ENCODE results near the gene DPP6. TPM values are rescaled to one million over a fixed set of nuclear protein-coding genes. Genes with fewer than 3 reads are reported as not detected.

DPP6 gene
- total and polyA plus RNA-seq, 8 donors: 0.29 to 1.2 (median 0.57) TPM

DNA sequence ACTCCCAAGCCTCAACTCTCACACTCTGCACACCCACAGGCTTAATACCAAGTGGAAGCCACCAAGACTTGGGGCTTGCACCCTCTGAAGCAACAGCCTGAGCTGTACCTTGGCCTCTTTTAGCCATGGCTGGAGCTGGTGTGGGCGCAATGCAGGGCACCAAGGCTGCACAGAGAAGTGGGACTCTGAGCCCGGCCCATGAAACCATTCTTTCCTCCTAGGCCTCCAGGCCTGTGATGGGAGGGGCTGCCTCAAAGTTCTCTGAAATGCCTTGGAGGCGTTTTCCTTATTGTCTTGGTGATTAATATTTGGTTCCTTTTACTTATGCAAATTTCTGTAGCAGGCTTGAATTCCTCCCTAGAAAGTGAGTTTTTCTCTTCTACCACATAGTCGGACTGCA lies 674.2 kb downstream of the DPP6 start:
- peaks cover 0 to 29% of the 10 kb centered on the region in 2 donors for H3K9me3 ChIP-seq
- intact Hi-C loops (cut with DNase I): no loop called here
- H3K27ac ChIP-seq: no peak overlapping the region
- H3K4me1 ChIP-seq: no peaks in the 10 kb centered on the region
- H3K4me3 ChIP-seq: no peak overlapping the region
- no peaks in the 10 kb centered on the region for H3K36me3 ChIP-seq
- peaks cover 0 to 4% of the 10 kb centered on the region in 2 donors for H3K27me3 ChIP-seq
- DNase-seq (no peak), ATAC-seq (no peak)
- TF ChIP-seq, protein P1, sequence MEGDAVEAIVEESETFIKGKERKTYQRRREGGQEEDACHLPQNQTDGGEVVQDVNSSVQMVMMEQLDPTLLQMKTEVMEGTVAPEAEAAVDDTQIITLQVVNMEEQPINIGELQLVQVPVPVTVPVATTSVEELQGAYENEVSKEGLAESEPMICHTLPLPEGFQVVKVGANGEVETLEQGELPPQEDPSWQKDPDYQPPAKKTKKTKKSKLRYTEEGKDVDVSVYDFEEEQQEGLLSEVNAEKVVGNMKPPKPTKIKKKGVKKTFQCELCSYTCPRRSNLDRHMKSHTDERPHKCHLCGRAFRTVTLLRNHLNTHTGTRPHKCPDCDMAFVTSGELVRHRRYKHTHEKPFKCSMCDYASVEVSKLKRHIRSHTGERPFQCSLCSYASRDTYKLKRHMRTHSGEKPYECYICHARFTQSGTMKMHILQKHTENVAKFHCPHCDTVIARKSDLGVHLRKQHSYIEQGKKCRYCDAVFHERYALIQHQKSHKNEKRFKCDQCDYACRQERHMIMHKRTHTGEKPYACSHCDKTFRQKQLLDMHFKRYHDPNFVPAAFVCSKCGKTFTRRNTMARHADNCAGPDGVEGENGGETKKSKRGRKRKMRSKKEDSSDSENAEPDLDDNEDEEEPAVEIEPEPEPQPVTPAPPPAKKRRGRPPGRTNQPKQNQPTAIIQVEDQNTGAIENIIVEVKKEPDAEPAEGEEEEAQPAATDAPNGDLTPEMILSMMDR (IDR thresholded peaks at IDR 0.05): no peak

- Histone ChIP-seq H3K4me3 (no peak overlapping the region), H3K36me3 (no peaks in the 10 kb centered on the region), H3K27me3 (peaks cover 0 to 4% of the 10 kb centered on the region in 2 donors), H3K4me1 (no peaks in the 10 kb centered on the region), H3K27ac (no peak overlapping the region), H3K9me3 (peaks cover 0 to 29% of the 10 kb centered on the region in 2 donors)
- DNase-seq (no peak), ATAC-seq (no peak)
- intact Hi-C loops (cut with DNase I): no loop called here
- TF ChIP-seq, protein P1 (IDR thresholded peaks at IDR 0.05): no peak
Measured at GRCh38 chr7:154729056-154729455, 676.9 kb downstream of the DPP6 start.

DNA sequence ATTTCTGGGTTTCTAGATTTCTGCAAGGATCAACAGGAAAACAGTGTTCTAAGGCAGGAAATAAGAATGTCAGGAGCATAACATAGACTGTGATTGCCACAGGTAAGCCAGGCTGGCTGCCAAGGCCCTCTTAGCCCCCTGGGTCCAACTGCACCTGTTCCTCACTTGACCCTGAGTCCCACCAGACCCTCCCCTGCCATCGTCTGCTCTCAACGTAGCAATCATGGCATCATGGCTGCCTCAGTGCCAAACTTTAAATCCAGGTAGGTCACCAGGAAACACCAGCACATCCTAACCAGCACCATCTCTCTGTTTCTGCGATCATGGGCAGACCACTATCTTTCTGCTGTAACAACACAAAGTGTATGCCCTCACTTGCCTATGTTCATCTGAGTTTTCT lies 683.6 kb downstream of the DPP6 start:
- TF ChIP-seq, protein P1 (IDR thresholded peaks at IDR 0.05): no peak
- Histone ChIP-seq H3K4me3 (no peak overlapping the region), H3K27me3 (no peaks in the 10 kb centered on the region), H3K4me1 (no peaks in the 10 kb centered on the region), H3K9me3 (no peaks in the 10 kb centered on the region), H3K36me3 (no peaks in the 10 kb centered on the region), H3K27ac (no peak overlapping the region)
- no peak for ATAC-seq
- DNase-seq: no peak
- intact Hi-C loops (cut with DNase I): no loop called here

DNA sequence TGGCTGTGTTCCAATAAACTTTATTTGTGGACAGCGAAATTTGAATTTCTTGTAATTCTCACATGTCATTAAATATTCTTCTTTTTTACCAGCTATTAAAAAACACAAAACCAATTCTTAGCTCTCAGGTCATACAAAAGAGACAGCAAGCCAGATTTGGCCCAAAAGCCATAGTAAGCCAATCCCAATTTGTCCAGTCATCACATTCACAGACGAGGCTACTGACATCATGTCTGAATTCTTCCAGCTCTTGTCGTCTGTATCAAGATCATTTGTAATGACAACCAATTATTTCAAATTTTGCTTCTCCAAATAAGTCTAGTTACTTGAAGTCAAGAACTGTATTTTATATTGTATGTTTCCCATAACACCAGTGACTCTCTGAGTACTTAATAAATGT lies 684.2 kb downstream of the DPP6 start:
- intact Hi-C loops (cut with DNase I): no loop called here
- H3K4me3 ChIP-seq: no peak overlapping the region
- H3K9me3 ChIP-seq: no peaks in the 10 kb centered on the region
- ATAC-seq: no peak
- no peaks in the 10 kb centered on the region for H3K4me1 ChIP-seq
- H3K27ac ChIP-seq: no peak overlapping the region
- no peaks in the 10 kb centered on the region for H3K36me3 ChIP-seq
- no peak for DNase-seq
- TF ChIP-seq, protein P1 (IDR thresholded peaks at IDR 0.05): no peak
- peaks cover 0 to 2% of the 10 kb centered on the region in 2 donors for H3K27me3 ChIP-seq

GRCh38 chr7:154738216-154738615 lies 686.0 kb downstream of the DPP6 start:
- no peak overlapping the region for H3K27ac ChIP-seq
- H3K9me3 ChIP-seq: no peaks in the 10 kb centered on the region
- peaks cover 0 to 9% of the 10 kb centered on the region in 2 donors for H3K27me3 ChIP-seq
- H3K4me1 ChIP-seq: no peaks in the 10 kb centered on the region
- intact Hi-C loops (cut with DNase I): no loop called here
- TF ChIP-seq, protein P1 (IDR thresholded peaks at IDR 0.05): no peak
- H3K4me3 ChIP-seq: no peak overlapping the region
- no peaks in the 10 kb centered on the region for H3K36me3 ChIP-seq
- no peak for ATAC-seq
- no peak for DNase-seq

Measured in left lung (tissue), 10 donors.